Measurements from ENCODE around the gene DPEP1. TPM values are rescaled to one million over a fixed set of nuclear protein-coding genes. Genes with fewer than 3 reads are reported as not detected.
"Not testable (repeated sequence)": the region's sequence is repeated elsewhere in the genome, so short reads cannot be mapped to it uniquely, and the experiment has no call there.

The DPEP1 gene
- total RNA-seq, 2 donors from 2014 or later, result not detected

- no peak for ATAC-seq (ENCODE audit: insufficient number of reproducible peaks, low FRiP score, low read depth)
- Histone ChIP-seq H3K36me3 (peaks cover 12% of the 10 kb centered on the region), H3K27me3 (replicated peaks; ENCODE audit: insufficient read depth) (no peaks in the 10 kb centered on the region), H3K9me3 (no peaks in the 10 kb centered on the region), H3K27ac (no peak overlapping the region), H3K4me3 (no peak overlapping the region), H3K4me1 (ENCODE audit: control insufficient read depth in 1 of 2, low read depth in 2 of 2) (peaks cover 14 to 29% of the 10 kb centered on the region in 2 donors)
- TF ChIP-seq CTCF (IDR thresholded peaks at IDR 0.05), result no peak
- no peak for DNase-seq (ENCODE audit: low spot score)
These were observed 45.5 kb upstream of the DPEP1 start for GRCh38 chr16:89567656-89568594.

GRCh38 chr16:89569506-89570341 lies 43.7 kb upstream of the DPEP1 start:
- DNase-seq (ENCODE audit: low spot score) (no peak), ATAC-seq (ENCODE audit: insufficient number of reproducible peaks, low FRiP score, low read depth) (no peak)
- H3K4me3 ChIP-seq, result no peak overlapping the region
- no peaks in the 10 kb centered on the region for H3K9me3 ChIP-seq
- TF ChIP-seq CTCF (IDR thresholded peaks at IDR 0.05), result no peak
- H3K36me3 ChIP-seq, result no peaks in the 10 kb centered on the region
- H3K27ac ChIP-seq, result no peak overlapping the region
- peaks cover 17 to 23% of the 10 kb centered on the region in 2 donors for H3K4me1 ChIP-seq (ENCODE audit: control insufficient read depth in 1 of 2, low read depth in 2 of 2)
- H3K27me3 ChIP-seq (replicated peaks; ENCODE audit: insufficient read depth), result no peaks in the 10 kb centered on the region

- H3K36me3 ChIP-seq, result no peaks in the 10 kb centered on the region
- H3K27ac ChIP-seq, result no peak overlapping the region
- no peak for ATAC-seq (ENCODE audit: insufficient number of reproducible peaks, low FRiP score, low read depth)
- H3K4me3 ChIP-seq, result no peak overlapping the region
- DNase-seq (ENCODE audit: low spot score), result no peak
- TF ChIP-seq CTCF (IDR thresholded peaks at IDR 0.05), result no peak
- H3K4me1 ChIP-seq (ENCODE audit: control insufficient read depth in 1 of 2, low read depth in 2 of 2), result peaks cover 18 to 23% of the 10 kb centered on the region in 2 donors
- H3K27me3 ChIP-seq (replicated peaks; ENCODE audit: insufficient read depth), result peaks cover 4% of the 10 kb centered on the region
- H3K9me3 ChIP-seq, result no peaks in the 10 kb centered on the region
These were observed 43.0 kb upstream of the DPEP1 start for GRCh38 chr16:89570342-89570923.

GRCh38 chr16:89570983-89571598 lies 42.4 kb upstream of the DPEP1 start:
- not testable (repeated sequence) for H3K36me3 ChIP-seq; H3K9me3 ChIP-seq; ATAC-seq (ENCODE audit: insufficient number of reproducible peaks, low FRiP score, low read depth); H3K27ac ChIP-seq; DNase-seq (ENCODE audit: low spot score); H3K27me3 ChIP-seq (replicated peaks; ENCODE audit: insufficient read depth); H3K4me3 ChIP-seq
- peaks cover 11 to 22% of the 10 kb centered on the region in 2 donors for H3K4me1 ChIP-seq (ENCODE audit: control insufficient read depth in 1 of 2, low read depth in 2 of 2)

- no peaks in the 10 kb centered on the region for H3K9me3 ChIP-seq
- ATAC-seq (ENCODE audit: insufficient number of reproducible peaks, low FRiP score, low read depth), result no peak
These were observed 41.8 kb upstream of the DPEP1 start for GRCh38 chr16:89571636-89572035.

More at GRCh38 chr16:89571636-89572035, 41.8 kb upstream of the DPEP1 start:
- H3K27me3 ChIP-seq (replicated peaks; ENCODE audit: insufficient read depth), result peaks cover 4% of the 10 kb centered on the region
- no peak overlapping the region for H3K27ac ChIP-seq
- peaks cover 11 to 17% of the 10 kb centered on the region in 2 donors for H3K4me1 ChIP-seq (ENCODE audit: control insufficient read depth in 1 of 2, low read depth in 2 of 2)
- no peak for TF ChIP-seq CTCF (IDR thresholded peaks at IDR 0.05)
- DNase-seq (ENCODE audit: low spot score), result no peak
- no peak overlapping the region for H3K4me3 ChIP-seq
- H3K36me3 ChIP-seq, result no peaks in the 10 kb centered on the region

Measured in thoracic aorta (tissue), 2 donors.